ENCODE data around the gene FAM13B. TPM values are rescaled to one million over a fixed set of nuclear protein-coding genes. Genes with fewer than 3 reads are reported as not detected.

FAM13B gene
- polyA plus RNA-seq, 2 of the 4 experiments (the other 2 are of a cell fraction), result 14.9 to 15.1 TPM

DNA sequence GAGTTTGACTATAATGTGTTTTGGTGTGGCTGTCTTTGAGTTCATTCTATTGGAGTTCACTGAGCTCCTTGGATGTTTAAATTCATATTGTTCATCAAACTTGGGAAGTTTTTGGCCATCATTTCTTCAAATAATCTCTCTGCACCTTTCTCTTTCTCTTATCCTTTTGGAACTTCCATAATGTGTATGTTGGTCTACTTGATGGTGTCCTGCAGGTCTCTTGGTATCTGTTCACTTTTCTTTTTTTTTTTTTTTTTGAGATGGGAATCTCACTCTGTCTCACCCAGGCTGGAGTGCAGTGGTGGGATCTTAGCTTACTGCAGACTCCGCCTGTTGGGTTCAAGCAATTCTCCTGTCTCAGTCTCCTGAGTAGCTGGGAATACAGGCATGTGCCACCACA lies 116.0 kb downstream of the FAM13B start (continued):
- TF ChIP-seq, protein P1, sequence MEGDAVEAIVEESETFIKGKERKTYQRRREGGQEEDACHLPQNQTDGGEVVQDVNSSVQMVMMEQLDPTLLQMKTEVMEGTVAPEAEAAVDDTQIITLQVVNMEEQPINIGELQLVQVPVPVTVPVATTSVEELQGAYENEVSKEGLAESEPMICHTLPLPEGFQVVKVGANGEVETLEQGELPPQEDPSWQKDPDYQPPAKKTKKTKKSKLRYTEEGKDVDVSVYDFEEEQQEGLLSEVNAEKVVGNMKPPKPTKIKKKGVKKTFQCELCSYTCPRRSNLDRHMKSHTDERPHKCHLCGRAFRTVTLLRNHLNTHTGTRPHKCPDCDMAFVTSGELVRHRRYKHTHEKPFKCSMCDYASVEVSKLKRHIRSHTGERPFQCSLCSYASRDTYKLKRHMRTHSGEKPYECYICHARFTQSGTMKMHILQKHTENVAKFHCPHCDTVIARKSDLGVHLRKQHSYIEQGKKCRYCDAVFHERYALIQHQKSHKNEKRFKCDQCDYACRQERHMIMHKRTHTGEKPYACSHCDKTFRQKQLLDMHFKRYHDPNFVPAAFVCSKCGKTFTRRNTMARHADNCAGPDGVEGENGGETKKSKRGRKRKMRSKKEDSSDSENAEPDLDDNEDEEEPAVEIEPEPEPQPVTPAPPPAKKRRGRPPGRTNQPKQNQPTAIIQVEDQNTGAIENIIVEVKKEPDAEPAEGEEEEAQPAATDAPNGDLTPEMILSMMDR (IDR thresholded peaks at IDR 0.05), result no peak
- no peak for TF ChIP-seq BHLHE40 (IDR thresholded peaks at IDR 0.05; ENCODE audit: low read depth, low read length)
- no peak for TF ChIP-seq ZFP36 (IDR thresholded peaks at IDR 0.05; ENCODE audit: borderline replicate concordance, partially characterized antibody)
- TF ChIP-seq MAFK (IDR thresholded peaks at IDR 0.05; ENCODE audit: partially characterized antibody), result no peak
- no peak for TF ChIP-seq ZC3H11A (IDR thresholded peaks at IDR 0.05)
- TF ChIP-seq, protein P2, sequence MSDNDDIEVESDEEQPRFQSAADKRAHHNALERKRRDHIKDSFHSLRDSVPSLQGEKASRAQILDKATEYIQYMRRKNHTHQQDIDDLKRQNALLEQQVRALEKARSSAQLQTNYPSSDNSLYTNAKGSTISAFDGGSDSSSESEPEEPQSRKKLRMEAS (IDR thresholded peaks at IDR 0.05), result no peak

DNA sequence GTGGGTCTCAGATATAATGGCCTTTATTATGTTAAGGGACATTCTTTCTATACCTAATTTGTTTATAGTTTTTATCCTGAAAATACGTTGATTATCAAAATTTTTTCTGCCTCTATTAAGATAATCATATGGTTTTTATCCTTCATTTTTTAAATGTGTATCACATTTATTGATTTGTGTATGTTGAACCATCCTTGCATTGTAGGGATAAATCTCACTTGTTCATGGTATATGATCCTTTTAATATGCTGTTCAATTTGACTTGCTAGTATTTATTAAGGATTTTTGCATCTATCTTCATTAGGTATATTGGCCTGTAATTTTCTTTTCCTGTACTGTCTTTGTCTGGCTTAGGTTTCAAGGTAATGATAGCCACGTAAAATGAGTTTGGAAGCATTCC lies 118.1 kb downstream of the FAM13B start:
- 41% methylated on average over 2 of the region's 2 CpGs for WGBS (ENCODE audit: missing lambda C conversion rate)
- POLR2A ChIA-PET, result no interaction called here
- CTCF ChIA-PET, result interaction anchor here (0.8 kb wide), 1 partner anchor 9 kb away, joined by 3 read pairs; no protein-coding TSS in a partner anchor

DNA sequence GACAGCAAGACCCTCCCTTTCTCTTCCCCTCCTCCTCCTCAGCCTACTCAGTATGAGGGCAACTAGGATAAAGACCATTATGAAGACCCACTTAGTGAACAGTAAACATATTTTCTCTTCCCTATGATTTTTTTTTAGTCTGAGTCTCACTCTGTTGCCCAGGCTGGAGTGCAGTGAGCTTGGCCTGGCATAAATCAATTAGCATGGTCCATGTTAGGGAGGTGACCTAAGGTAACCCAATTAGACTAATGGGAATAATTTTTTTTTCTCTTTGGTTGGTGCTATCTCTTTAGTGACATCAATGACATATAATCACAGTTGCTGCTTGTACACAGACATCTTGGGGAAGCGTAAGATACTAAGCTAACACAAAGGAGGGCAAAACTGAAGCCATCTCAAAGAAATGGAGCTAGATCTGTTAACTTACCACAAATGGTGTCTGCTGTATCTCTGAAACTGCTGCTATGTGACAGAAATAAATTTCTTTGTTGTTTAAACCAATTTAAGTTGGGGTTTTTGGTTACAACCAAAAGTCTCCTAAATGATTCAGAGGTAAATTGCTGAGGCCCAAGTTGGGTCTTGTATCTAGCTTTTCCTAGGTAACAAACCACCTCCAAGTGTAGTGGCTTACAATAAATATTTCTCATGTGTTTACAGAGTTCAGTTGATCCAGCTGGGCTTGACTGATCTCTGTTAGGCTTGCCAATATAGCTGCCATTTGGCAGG lies 130.3 kb downstream of the FAM13B start:
- FAIRE-seq (no peak), DNase-seq (ENCODE audit: low read depth in 1 of 2, low spot score in 1 of 2) (no peak), ATAC-seq (no peak)
- Histone ChIP-seq H3K9me3 (no peaks in the 10 kb centered on the region), H3K4me2 (no peak overlapping the region), H3K4me3 (no peak overlapping the region), H3K4me1 (no peaks in the 10 kb centered on the region), H3K27ac (no peak overlapping the region)
- ChIA-PET POLR2A (no interaction called here), CTCF (interaction anchor here (0.7 kb wide), 1 partner anchor 167 kb away, joined by 3 read pairs; no protein-coding TSS in a partner anchor)
- 90% methylated on average over 1 of the region's 1 CpG for WGBS (ENCODE audit: missing lambda C conversion rate)
- TF ChIP-seq GATA3 (IDR thresholded peaks at IDR 0.05; ENCODE audit: borderline replicate concordance), result no peak
- TF ChIP-seq CHD4 (IDR thresholded peaks at IDR 0.05; ENCODE audit: borderline replicate concordance), result no peak
- TF ChIP-seq JUN (IDR thresholded peaks at IDR 0.05), result no peak
- TF ChIP-seq ZSCAN20 (CRISPR knock-in tag; IDR thresholded peaks at IDR 0.05), result no peak
- TF ChIP-seq, protein P3, sequence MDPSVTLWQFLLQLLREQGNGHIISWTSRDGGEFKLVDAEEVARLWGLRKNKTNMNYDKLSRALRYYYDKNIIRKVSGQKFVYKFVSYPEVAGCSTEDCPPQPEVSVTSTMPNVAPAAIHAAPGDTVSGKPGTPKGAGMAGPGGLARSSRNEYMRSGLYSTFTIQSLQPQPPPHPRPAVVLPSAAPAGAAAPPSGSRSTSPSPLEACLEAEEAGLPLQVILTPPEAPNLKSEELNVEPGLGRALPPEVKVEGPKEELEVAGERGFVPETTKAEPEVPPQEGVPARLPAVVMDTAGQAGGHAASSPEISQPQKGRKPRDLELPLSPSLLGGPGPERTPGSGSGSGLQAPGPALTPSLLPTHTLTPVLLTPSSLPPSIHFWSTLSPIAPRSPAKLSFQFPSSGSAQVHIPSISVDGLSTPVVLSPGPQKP (IDR thresholded peaks at IDR 0.05; ENCODE audit: low read depth, low read length), result no peak
- TF ChIP-seq KDM1A (IDR thresholded peaks at IDR 0.05; ENCODE audit: low read depth), result no peak
- TF ChIP-seq PHF8 (IDR thresholded peaks at IDR 0.05; ENCODE audit: borderline replicate concordance, low read depth), result no peak
- TF ChIP-seq, protein P4, sequence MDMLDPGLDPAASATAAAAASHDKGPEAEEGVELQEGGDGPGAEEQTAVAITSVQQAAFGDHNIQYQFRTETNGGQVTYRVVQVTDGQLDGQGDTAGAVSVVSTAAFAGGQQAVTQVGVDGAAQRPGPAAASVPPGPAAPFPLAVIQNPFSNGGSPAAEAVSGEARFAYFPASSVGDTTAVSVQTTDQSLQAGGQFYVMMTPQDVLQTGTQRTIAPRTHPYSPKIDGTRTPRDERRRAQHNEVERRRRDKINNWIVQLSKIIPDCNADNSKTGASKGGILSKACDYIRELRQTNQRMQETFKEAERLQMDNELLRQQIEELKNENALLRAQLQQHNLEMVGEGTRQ (IDR thresholded peaks at IDR 0.05), result no peak
- no peak for TF ChIP-seq HDAC2 (IDR thresholded peaks at IDR 0.05)
- TF ChIP-seq ZFP36 (IDR thresholded peaks at IDR 0.05; ENCODE audit: borderline replicate concordance, partially characterized antibody), result no peak
- TF ChIP-seq NFE2L2 (conservative IDR thresholded peaks at IDR 0.05; ENCODE audit: low read length), result no peak
- TF ChIP-seq HOXA7 (CRISPR knock-in tag; IDR thresholded peaks at IDR 0.05), result no peak

More for the DNA sequence above, 118.1 kb downstream of the FAM13B start:
- DNase-seq (ENCODE audit: low read depth in 1 of 2, low spot score in 1 of 2), result no peak
- H3K9me3 ChIP-seq, result peaks cover 9% of the 10 kb centered on the region; the same call in 1 of the 3 replicates
- ATAC-seq, result no peak
- no peak overlapping the region for H3K27ac ChIP-seq
- FAIRE-seq, result no peak
- TF ChIP-seq, protein P5, sequence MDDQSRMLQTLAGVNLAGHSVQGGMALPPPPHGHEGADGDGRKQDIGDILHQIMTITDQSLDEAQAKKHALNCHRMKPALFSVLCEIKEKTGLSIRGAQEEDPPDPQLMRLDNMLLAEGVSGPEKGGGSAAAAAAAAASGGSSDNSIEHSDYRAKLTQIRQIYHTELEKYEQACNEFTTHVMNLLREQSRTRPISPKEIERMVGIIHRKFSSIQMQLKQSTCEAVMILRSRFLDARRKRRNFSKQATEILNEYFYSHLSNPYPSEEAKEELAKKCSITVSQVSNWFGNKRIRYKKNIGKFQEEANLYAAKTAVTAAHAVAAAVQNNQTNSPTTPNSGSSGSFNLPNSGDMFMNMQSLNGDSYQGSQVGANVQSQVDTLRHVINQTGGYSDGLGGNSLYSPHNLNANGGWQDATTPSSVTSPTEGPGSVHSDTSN (IDR thresholded peaks at IDR 0.05), result no peak
- TF ChIP-seq, protein P3 (IDR thresholded peaks at IDR 0.05; ENCODE audit: low read depth, low read length), result no peak
- TF ChIP-seq NFE2L2 (conservative IDR thresholded peaks at IDR 0.05; ENCODE audit: low read length) (no peak), MYC (IDR thresholded peaks at IDR 0.05; ENCODE audit: borderline replicate concordance, low read length) (no peak), POLR2A (IDR thresholded peaks at IDR 0.05; ENCODE audit: low read length) (no peak), ZNF302 (CRISPR knock-in tag; IDR thresholded peaks at IDR 0.05) (no peak), RCOR1 (IDR thresholded peaks at IDR 0.05; ENCODE audit: low read depth, low read length) (no peak), PHF8 (IDR thresholded peaks at IDR 0.05; ENCODE audit: borderline replicate concordance, low read depth) (no peak), CBX2 (IDR thresholded peaks at IDR 0.05; ENCODE audit: borderline replicate concordance, low read depth) (no peak), ESRRA (IDR thresholded peaks at IDR 0.05; ENCODE audit: borderline replicate concordance, low read length) (no peak)
- H3K4me2 ChIP-seq, result no peak overlapping the region
- H3K4me3 ChIP-seq, result no peak overlapping the region
- H3K4me1 ChIP-seq, result no peaks in the 10 kb centered on the region

Measured in A549 (cell line).